ENCODE results near the gene RGS9.
"Not testable (repeated sequence)": the region's sequence is repeated elsewhere in the genome, so short reads cannot be mapped to it uniquely, and the experiment has no call there.

The RGS9 gene

GRCh38 chr17:65197201-65197600 is 60.0 kb downstream of the RGS9 start:
- no peak overlapping the region for H3K27ac ChIP-seq (ENCODE audit: low read length)

GRCh38 chr17:65198653-65199382 is 61.6 kb downstream of the RGS9 start:
- Histone ChIP-seq H3K4me3 (ENCODE audit: low read depth in 1 of 2, low read length in 2 of 2) (no peak overlapping the region), H3K36me3 (ENCODE audit: control insufficient read depth in 1 of 2, insufficient read depth in 2 of 2, low read length in 2 of 2) (no peaks in the 10 kb centered on the region), H3K9me3 (ENCODE audit: control insufficient read depth in 1 of 2, low read length in 2 of 2) (no peaks in the 10 kb centered on the region), H3K27me3 (ENCODE audit: low read depth, low read length) (no peaks in the 10 kb centered on the region), H3K27ac (ENCODE audit: low read length) (no peak overlapping the region), H3K4me1 (ENCODE audit: control insufficient read depth in 1 of 2, insufficient read depth in 2 of 2, low read length in 2 of 2) (no peaks in the 10 kb centered on the region)

More at GRCh38 chr17:65197201-65197600, 60.0 kb downstream of the RGS9 start:
- H3K9me3 ChIP-seq (ENCODE audit: control insufficient read depth in 1 of 2, low read length in 2 of 2) = no peaks in the 10 kb centered on the region
- H3K4me3 ChIP-seq (ENCODE audit: low read depth in 1 of 2, low read length in 2 of 2) = no peak overlapping the region
- no peaks in the 10 kb centered on the region for H3K27me3 ChIP-seq (ENCODE audit: low read depth, low read length)
- no peaks in the 10 kb centered on the region for H3K36me3 ChIP-seq (ENCODE audit: control insufficient read depth in 1 of 2, insufficient read depth in 2 of 2, low read length in 2 of 2)
- no peaks in the 10 kb centered on the region for H3K4me1 ChIP-seq (ENCODE audit: control insufficient read depth in 1 of 2, insufficient read depth in 2 of 2, low read length in 2 of 2)

DNA sequence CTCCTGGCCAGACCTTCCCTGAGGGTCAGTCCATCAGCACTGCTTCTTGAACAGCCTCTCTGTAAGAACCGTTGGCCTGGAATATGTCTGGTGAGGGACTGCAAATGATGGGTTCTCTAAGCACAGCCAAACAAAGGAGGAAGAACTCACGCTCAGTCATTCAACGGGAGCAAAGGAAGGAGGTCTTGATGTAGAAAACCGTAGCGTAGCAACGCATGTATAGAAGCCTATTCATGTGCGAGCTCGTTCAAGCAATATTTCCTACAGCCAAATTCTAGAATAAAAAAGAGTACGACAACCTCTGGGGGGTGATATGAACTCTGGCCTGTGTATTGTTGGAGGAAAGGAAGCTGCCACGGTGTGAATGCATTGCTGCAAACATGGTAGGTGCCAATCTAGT is 64.2 kb downstream of the RGS9 start:
- Histone ChIP-seq H3K9me3 (ENCODE audit: control insufficient read depth in 1 of 2, low read length in 2 of 2) (no peaks in the 10 kb centered on the region), H3K27ac (ENCODE audit: low read length) (no peak overlapping the region), H3K36me3 (ENCODE audit: control insufficient read depth in 1 of 2, insufficient read depth in 2 of 2, low read length in 2 of 2) (no peaks in the 10 kb centered on the region), H3K4me3 (ENCODE audit: low read depth in 1 of 2, low read length in 2 of 2) (no peak overlapping the region), H3K4me1 (ENCODE audit: control insufficient read depth in 1 of 2, insufficient read depth in 2 of 2, low read length in 2 of 2) (no peaks in the 10 kb centered on the region), H3K27me3 (ENCODE audit: low read depth, low read length) (no peaks in the 10 kb centered on the region)

DNA sequence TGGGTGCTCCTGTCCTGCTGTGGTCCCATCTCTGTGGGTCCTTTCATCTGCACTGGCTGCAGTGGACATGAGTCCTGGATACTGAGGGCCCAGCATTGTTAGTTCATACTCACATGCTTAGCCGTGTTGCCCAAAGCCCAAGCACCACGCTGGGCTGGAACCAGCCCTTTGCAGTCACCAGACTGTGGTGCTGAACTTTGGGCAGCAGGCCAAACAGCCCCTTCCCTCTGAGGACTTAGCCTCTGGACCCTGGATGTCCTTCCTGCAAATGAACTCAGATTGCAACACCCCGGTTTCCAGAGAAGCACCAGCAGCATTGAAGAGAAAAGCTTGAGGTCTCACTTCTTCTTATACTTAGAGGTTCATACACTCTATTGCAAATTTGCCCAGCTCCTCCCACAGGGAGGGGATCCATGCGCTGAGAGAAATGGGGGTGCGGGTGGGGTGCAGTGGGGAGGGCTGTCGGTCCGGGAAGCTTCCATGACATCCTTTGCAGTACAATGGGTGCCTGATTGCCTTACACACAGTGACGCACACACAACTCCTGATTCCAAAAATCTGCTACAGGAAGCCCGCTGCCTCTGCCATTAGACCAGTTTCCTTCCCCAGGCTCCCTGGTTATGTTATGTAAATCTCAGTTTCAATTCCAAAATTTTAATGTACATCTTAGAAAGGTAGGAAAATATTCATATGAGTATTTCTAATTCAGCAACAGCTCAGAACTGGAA is 65.8 kb downstream of the RGS9 start:
- no peaks in the 10 kb centered on the region for H3K36me3 ChIP-seq (ENCODE audit: control insufficient read depth in 1 of 2, insufficient read depth in 2 of 2, low read length in 2 of 2)
- no peak overlapping the region for H3K4me3 ChIP-seq (ENCODE audit: low read depth in 1 of 2, low read length in 2 of 2)
- no peak overlapping the region for H3K27ac ChIP-seq (ENCODE audit: low read length)
- H3K27me3 ChIP-seq (ENCODE audit: low read depth, low read length) = no peaks in the 10 kb centered on the region
- no peaks in the 10 kb centered on the region for H3K4me1 ChIP-seq (ENCODE audit: control insufficient read depth in 1 of 2, insufficient read depth in 2 of 2, low read length in 2 of 2)
- no peaks in the 10 kb centered on the region for H3K9me3 ChIP-seq (ENCODE audit: control insufficient read depth in 1 of 2, low read length in 2 of 2)

DNA sequence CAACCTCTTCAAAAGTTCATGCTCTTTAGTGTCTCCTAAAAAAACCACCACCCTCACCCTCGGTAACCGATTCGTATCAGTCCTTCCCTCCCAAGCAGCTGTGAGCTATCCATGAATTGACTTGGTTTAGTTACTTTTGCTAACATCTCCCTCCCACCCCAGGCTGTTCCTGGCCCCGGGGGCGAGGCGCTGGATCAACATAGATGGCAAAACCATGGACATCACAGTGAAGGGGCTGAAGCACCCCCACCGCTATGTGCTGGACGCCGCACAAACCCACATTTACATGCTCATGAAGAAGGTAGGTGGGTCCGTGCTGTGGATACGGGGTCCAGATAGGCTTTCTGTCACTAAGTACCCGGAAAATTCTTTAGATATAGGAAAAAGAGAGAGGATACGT is 66.8 kb downstream of the RGS9 start:
- no peaks in the 10 kb centered on the region for H3K27me3 ChIP-seq (ENCODE audit: low read depth, low read length)
- no peaks in the 10 kb centered on the region for H3K9me3 ChIP-seq (ENCODE audit: control insufficient read depth in 1 of 2, low read length in 2 of 2)
- no peak overlapping the region for H3K4me3 ChIP-seq (ENCODE audit: low read depth in 1 of 2, low read length in 2 of 2)
- no peaks in the 10 kb centered on the region for H3K36me3 ChIP-seq (ENCODE audit: control insufficient read depth in 1 of 2, insufficient read depth in 2 of 2, low read length in 2 of 2)
- H3K4me1 ChIP-seq (ENCODE audit: control insufficient read depth in 1 of 2, insufficient read depth in 2 of 2, low read length in 2 of 2) = no peaks in the 10 kb centered on the region
- no peak overlapping the region for H3K27ac ChIP-seq (ENCODE audit: low read length)

DNA sequence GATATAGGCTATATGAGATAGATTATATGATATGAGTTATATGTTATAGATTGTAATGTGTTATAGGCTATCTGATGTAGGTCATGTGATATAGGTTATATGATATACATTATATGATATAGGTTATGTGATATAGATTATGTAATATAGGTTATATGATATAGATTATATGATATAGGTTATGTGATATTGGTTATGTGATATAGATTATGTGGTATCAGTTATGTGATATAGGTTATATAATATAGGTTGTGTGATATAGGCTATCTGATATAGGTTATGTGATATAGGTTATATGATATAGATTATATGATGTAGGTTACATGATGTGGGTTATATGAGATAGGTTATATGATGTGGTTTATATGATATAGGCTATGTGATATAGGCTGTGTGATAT is 68.5 kb downstream of the RGS9 start:
- Histone ChIP-seq H3K9me3 (ENCODE audit: control insufficient read depth in 1 of 2, low read length in 2 of 2) (no peaks in the 10 kb centered on the region), H3K36me3 (ENCODE audit: control insufficient read depth in 1 of 2, insufficient read depth in 2 of 2, low read length in 2 of 2) (peaks cover 0 to 5% of the 10 kb centered on the region in 2 donors), H3K4me3 (ENCODE audit: low read depth in 1 of 2, low read length in 2 of 2) (no peak overlapping the region), H3K4me1 (ENCODE audit: control insufficient read depth in 1 of 2, insufficient read depth in 2 of 2, low read length in 2 of 2) (no peaks in the 10 kb centered on the region), H3K27me3 (ENCODE audit: low read depth, low read length) (no peaks in the 10 kb centered on the region), H3K27ac (ENCODE audit: low read length) (no peak overlapping the region)

DNA sequence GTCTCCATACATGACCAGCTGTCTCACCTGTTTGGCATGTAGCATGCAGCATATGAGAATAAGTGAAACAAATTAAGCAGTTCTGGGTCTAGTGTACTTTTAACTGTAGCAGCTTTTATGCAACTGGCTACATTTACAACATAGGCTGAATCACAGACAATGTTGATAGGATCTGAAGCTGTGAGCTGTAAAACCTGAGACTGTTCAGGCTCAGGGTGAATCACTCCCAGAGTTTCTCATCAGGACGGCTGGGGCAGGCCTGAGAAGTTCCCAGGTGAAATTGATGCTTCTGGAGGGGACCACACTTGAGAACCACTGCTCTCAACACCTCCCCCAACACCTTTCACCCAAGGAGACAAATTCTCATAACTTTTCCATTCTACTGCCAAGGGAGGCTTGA is 70.3 kb downstream of the RGS9 start:
- not testable (repeated sequence) for H3K4me1 ChIP-seq (ENCODE audit: control insufficient read depth in 1 of 2, insufficient read depth in 2 of 2, low read length in 2 of 2); H3K4me3 ChIP-seq (ENCODE audit: low read depth in 1 of 2, low read length in 2 of 2); H3K27me3 ChIP-seq (ENCODE audit: low read depth, low read length); H3K9me3 ChIP-seq (ENCODE audit: control insufficient read depth in 1 of 2, low read length in 2 of 2); H3K27ac ChIP-seq (ENCODE audit: low read length)
- H3K36me3 ChIP-seq (ENCODE audit: control insufficient read depth in 1 of 2, insufficient read depth in 2 of 2, low read length in 2 of 2) = peaks cover 0 to 15% of the 10 kb centered on the region in 2 donors

DNA sequence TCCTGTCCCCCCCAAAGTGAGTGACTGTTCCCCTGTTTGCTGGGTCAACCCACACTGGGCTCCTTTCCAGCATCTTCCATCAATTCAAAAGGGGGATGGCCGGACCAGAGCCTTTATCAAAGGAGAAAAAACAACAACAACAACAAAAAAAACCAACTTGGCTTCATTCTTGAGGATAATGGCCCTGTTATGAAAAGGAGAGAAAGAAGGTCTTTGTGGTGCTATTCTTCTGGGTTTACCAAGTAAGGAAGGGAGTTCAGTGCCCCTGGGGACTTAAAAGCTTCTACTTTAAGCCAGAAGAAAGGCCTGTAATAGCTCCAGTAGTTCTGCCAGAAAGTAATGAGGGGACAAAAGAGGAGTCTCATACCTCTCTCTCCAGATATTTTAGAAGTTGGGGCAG is 71.5 kb downstream of the RGS9 start:
- Histone ChIP-seq H3K27ac (ENCODE audit: low read length) (no peak overlapping the region), H3K36me3 (ENCODE audit: control insufficient read depth in 1 of 2, insufficient read depth in 2 of 2, low read length in 2 of 2) (peaks cover 0 to 15% of the 10 kb centered on the region in 2 donors), H3K4me3 (ENCODE audit: low read depth in 1 of 2, low read length in 2 of 2) (no peak overlapping the region), H3K27me3 (ENCODE audit: low read depth, low read length) (no peaks in the 10 kb centered on the region), H3K4me1 (ENCODE audit: control insufficient read depth in 1 of 2, insufficient read depth in 2 of 2, low read length in 2 of 2) (no peaks in the 10 kb centered on the region), H3K9me3 (ENCODE audit: control insufficient read depth in 1 of 2, low read length in 2 of 2) (no peaks in the 10 kb centered on the region)

DNA sequence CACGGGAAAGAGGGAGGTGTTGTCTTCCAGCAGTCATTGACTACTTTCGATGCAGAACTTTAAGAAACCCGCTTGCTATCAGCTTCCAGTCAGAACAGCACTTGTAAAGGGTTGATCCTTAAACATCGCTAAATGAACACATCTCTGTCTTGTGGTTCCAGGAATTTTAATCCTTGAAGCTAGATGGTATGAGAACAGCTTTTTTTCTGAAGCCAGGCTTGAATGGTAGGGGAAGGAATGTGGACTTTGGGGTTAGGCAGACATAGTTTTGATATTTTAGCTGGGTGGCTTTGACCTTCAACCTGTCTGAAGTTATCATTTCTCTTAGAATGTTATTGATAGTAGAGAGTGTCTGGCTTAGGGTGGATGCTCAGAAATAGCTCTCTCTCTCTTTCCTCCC is 81.1 kb downstream of the RGS9 start:
- H3K4me3 ChIP-seq (ENCODE audit: low read depth in 1 of 2, low read length in 2 of 2) = no peak overlapping the region
- H3K9me3 ChIP-seq (ENCODE audit: control insufficient read depth in 1 of 2, low read length in 2 of 2) = no peaks in the 10 kb centered on the region
- H3K27me3 ChIP-seq (ENCODE audit: low read depth, low read length) = no peaks in the 10 kb centered on the region
- no peak overlapping the region for H3K27ac ChIP-seq (ENCODE audit: low read length)
- no peaks in the 10 kb centered on the region for H3K4me1 ChIP-seq (ENCODE audit: control insufficient read depth in 1 of 2, insufficient read depth in 2 of 2, low read length in 2 of 2)
- H3K36me3 ChIP-seq (ENCODE audit: control insufficient read depth in 1 of 2, insufficient read depth in 2 of 2, low read length in 2 of 2) = no peaks in the 10 kb centered on the region

- Histone ChIP-seq H3K27ac (ENCODE audit: low read length) (no peak overlapping the region), H3K36me3 (ENCODE audit: control insufficient read depth in 1 of 2, insufficient read depth in 2 of 2, low read length in 2 of 2) (no peaks in the 10 kb centered on the region), H3K27me3 (ENCODE audit: low read depth, low read length) (no peaks in the 10 kb centered on the region), H3K4me3 (ENCODE audit: low read depth in 1 of 2, low read length in 2 of 2) (no peak overlapping the region), H3K9me3 (ENCODE audit: control insufficient read depth in 1 of 2, low read length in 2 of 2) (no peaks in the 10 kb centered on the region), H3K4me1 (ENCODE audit: control insufficient read depth in 1 of 2, insufficient read depth in 2 of 2, low read length in 2 of 2) (no peaks in the 10 kb centered on the region)
Observed at GRCh38 chr17:65219124-65219523, 82.0 kb downstream of the RGS9 start.

GRCh38 chr17:65219707-65220106 is 82.5 kb downstream of the RGS9 start:
- no peaks in the 10 kb centered on the region for H3K4me1 ChIP-seq (ENCODE audit: control insufficient read depth in 1 of 2, insufficient read depth in 2 of 2, low read length in 2 of 2)
- no peaks in the 10 kb centered on the region for H3K36me3 ChIP-seq (ENCODE audit: control insufficient read depth in 1 of 2, insufficient read depth in 2 of 2, low read length in 2 of 2)
- H3K9me3 ChIP-seq (ENCODE audit: control insufficient read depth in 1 of 2, low read length in 2 of 2) = no peaks in the 10 kb centered on the region
- no peak overlapping the region for H3K4me3 ChIP-seq (ENCODE audit: low read depth in 1 of 2, low read length in 2 of 2)
- H3K27ac ChIP-seq (ENCODE audit: low read length) = no peak overlapping the region
- no peaks in the 10 kb centered on the region for H3K27me3 ChIP-seq (ENCODE audit: low read depth, low read length)

DNA sequence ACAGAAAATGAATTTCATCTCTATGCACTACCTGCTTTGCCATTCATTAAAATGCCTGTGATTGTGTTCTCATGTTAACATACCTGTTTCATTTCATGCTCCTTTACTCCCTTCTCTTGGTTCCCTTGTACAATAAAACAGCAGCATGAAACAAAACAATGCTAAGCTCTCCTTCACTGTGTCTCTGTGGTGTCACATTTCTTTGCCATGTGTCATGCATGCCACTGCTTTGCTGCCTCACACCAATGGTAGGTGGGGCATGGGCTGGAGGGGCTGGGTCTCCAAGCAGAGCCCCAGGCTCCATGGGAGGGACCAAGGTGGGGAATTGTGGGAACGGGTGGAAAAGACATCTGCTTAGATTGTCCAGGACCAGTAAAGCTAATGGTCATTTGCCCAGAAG is 83.6 kb downstream of the RGS9 start:
- Histone ChIP-seq H3K27me3 (ENCODE audit: low read depth, low read length) (no peaks in the 10 kb centered on the region), H3K4me1 (ENCODE audit: control insufficient read depth in 1 of 2, insufficient read depth in 2 of 2, low read length in 2 of 2) (no peaks in the 10 kb centered on the region), H3K27ac (ENCODE audit: low read length) (no peak overlapping the region), H3K9me3 (ENCODE audit: control insufficient read depth in 1 of 2, low read length in 2 of 2) (no peaks in the 10 kb centered on the region), H3K36me3 (ENCODE audit: control insufficient read depth in 1 of 2, insufficient read depth in 2 of 2, low read length in 2 of 2) (no peaks in the 10 kb centered on the region), H3K4me3 (ENCODE audit: low read depth in 1 of 2, low read length in 2 of 2) (no peak overlapping the region)
